ENCODE measurements around the gene SRC. TPM values are rescaled to one million over a fixed set of nuclear protein-coding genes. Genes with fewer than 3 reads are reported as not detected.

SRC gene
- total RNA-seq, 1 donor from 2014 or later = 37.8 TPM

- no peak overlapping the region for H3K4me3 ChIP-seq (ENCODE audit: low read depth, low read length)
- no peak for DNase-seq (ENCODE audit: low read depth)
- no peak for TF ChIP-seq CTCF (conservative IDR thresholded peaks at IDR 0.05; ENCODE audit: low read depth, low read length)
Observed at GRCh38 chr20:37341632-37342031, 4.3 kb upstream of the SRC start.

- no peak for TF ChIP-seq CTCF (conservative IDR thresholded peaks at IDR 0.05; ENCODE audit: low read depth, low read length)
- DNase-seq (ENCODE audit: low read depth) = no peak
- no peak overlapping the region for H3K4me3 ChIP-seq (ENCODE audit: low read depth, low read length)
Observed at GRCh38 chr20:37342231-37343177, 3.4 kb upstream of the SRC start.

- TF ChIP-seq CTCF (conservative IDR thresholded peaks at IDR 0.05; ENCODE audit: low read depth, low read length) = no peak
- H3K4me3 ChIP-seq (ENCODE audit: low read depth, low read length) = no peak overlapping the region
- no peak for DNase-seq (ENCODE audit: low read depth)
Observed at GRCh38 chr20:37343212-37343993, 2.5 kb upstream of the SRC start.

GRCh38 chr20:37343994-37344355 lies 2.0 kb upstream of the SRC start:
- DNase-seq (ENCODE audit: low read depth) = no peak
- no peak overlapping the region for H3K4me3 ChIP-seq (ENCODE audit: low read depth, low read length)
- no peak for TF ChIP-seq CTCF (conservative IDR thresholded peaks at IDR 0.05; ENCODE audit: low read depth, low read length)

- DNase-seq (ENCODE audit: low read depth) = no peak
- TF ChIP-seq CTCF (conservative IDR thresholded peaks at IDR 0.05; ENCODE audit: low read depth, low read length) = no peak
- H3K4me3 ChIP-seq (ENCODE audit: low read depth, low read length) = peak overlapping the region; percentile 54
Observed at GRCh38 chr20:37344506-37345338, 1.2 kb upstream of the SRC start.

GRCh38 chr20:37346236-37346534 lies 245 bp downstream of the SRC start:
- no peak for TF ChIP-seq CTCF (conservative IDR thresholded peaks at IDR 0.05; ENCODE audit: low read depth, low read length)
- DNase-seq (ENCODE audit: low read depth) = no peak
- H3K4me3 ChIP-seq (ENCODE audit: low read depth, low read length) = peak overlapping the region; percentile 54

Measured in epithelial cell of proximal tubule (primary cell).